Cardiac fibroblast (primary cell): ENCODE measurements around the gene TDRD9.

ENCODE experiments used
- DNase-seq, 2 donors: peaks; one replicate each; pipeline versions ENCODE4 v3.0.0 to v3.0.0-alpha.2; 2010; ENCODE audit warnings: low read depth in 2 of 2
- H3K4me3 ChIP-seq, 2 donors: replicated peaks in 1 of 2; 1 replicate in 1 of 2; 2 replicates in 1 of 2; pipeline ENCODE4 v1.5.1; 2011; ENCODE audit warnings: low read depth in 2 of 2, low read length in 2 of 2, mild to moderate bottlenecking in 2 of 2, moderate library complexity in 1 of 2
- CTCF ChIP-seq: IDR thresholded peaks from one replicate; pipeline ENCODE4 v1.5.1; 2011; ENCODE audit warnings: low read depth, mild to moderate bottlenecking, low read length, inconsistent platforms

TDRD9 gene

GRCh38 chr14:103898711-103899110 is 29.5 kb upstream of the TDRD9 start:
- no peak for DNase-seq
- no peak for TF ChIP-seq CTCF
- H3K4me3 ChIP-seq: no peak overlapping the region

GRCh38 chr14:103899316-103899715 is 28.9 kb upstream of the TDRD9 start:
- no peak for DNase-seq
- H3K4me3 ChIP-seq: no peak overlapping the region
- no peak for TF ChIP-seq CTCF

- no peak overlapping the region for H3K4me3 ChIP-seq
- TF ChIP-seq CTCF: no peak
- no peak for DNase-seq
Measured at GRCh38 chr14:103899833-103900232, 28.4 kb upstream of the TDRD9 start.

GRCh38 chr14:103904493-103905107 is 23.7 kb upstream of the TDRD9 start:
- DNase-seq: no peak
- TF ChIP-seq CTCF: no peak
- no peak overlapping the region for H3K4me3 ChIP-seq

GRCh38 chr14:103905842-103906456 is 22.3 kb upstream of the TDRD9 start:
- H3K4me3 ChIP-seq: no peak overlapping the region
- no peak for DNase-seq
- peak; percentile 34 for TF ChIP-seq CTCF

- DNase-seq: no peak
- TF ChIP-seq CTCF: no peak
Measured at GRCh38 chr14:103908580-103908979, 19.7 kb upstream of the TDRD9 start.

More at GRCh38 chr14:103908580-103908979, 19.7 kb upstream of the TDRD9 start:
- no peak overlapping the region for H3K4me3 ChIP-seq
